Heart right ventricle (tissue), 16 donors: Measurements from ENCODE around the gene PDE1C. TPM values are rescaled to one million over a fixed set of nuclear protein-coding genes. Genes with fewer than 3 reads are reported as not detected.
A peak's percentile ranks its signal among the peaks of the same experiment; 100 is the strongest.

Source experiments
- ATAC-seq, 8 donors: fragments of 200-7000 bp; cut with Tn5 transposase; one replicate each; pipeline ENCODE4 v1.9.1; 2020; ENCODE audit warnings: mild to moderate bottlenecking in 8 of 8, moderate library complexity in 8 of 8, moderate number of reproducible peaks in 1 of 8
- DNase-seq, 2 donors: peaks; one replicate each; pipeline ENCODE4 v3.0.0-alpha.2; 2020
- H3K27ac ChIP-seq, 10 donors: fragments of 200-600 bp; sonication (generic) in 2 of 10; one replicate each; pipeline versions ENCODE4 v1.5.0 to v1.8.0; 2020 to 2022; ENCODE audit warnings: mild to moderate bottlenecking in 3 of 10
- H3K27me3 ChIP-seq, 7 donors: fragments of 200-600 bp; one replicate each; pipeline ENCODE4 v1.8.0; 2021 to 2022; ENCODE audit warnings: mild to moderate bottlenecking in 2 of 7
- H3K36me3 ChIP-seq, 9 donors: fragments of 200-600 bp; sonication (generic) in 1 of 9; one replicate each; pipeline versions ENCODE4 v1.5.0 to v1.8.0; 2020 to 2022; ENCODE audit warnings: mild to moderate bottlenecking in 2 of 9
- H3K4me1 ChIP-seq, 9 donors: fragments of 200-600 bp; sonication (generic) in 1 of 9; one replicate each; pipeline versions ENCODE4 v1.5.0 to v1.8.0; 2020 to 2022; ENCODE audit warnings: mild to moderate bottlenecking in 4 of 9
- H3K4me3 ChIP-seq, 10 donors: fragments of 200-600 bp; sonication (generic) in 2 of 10; one replicate each; pipeline versions ENCODE4 v1.5.0 to v1.8.0; 2020 to 2022; ENCODE audit warnings: mild to moderate bottlenecking in 7 of 10, moderate library complexity in 2 of 10
- H3K9me3 ChIP-seq, 11 donors: fragments of 200-600 bp in 10 of 11; sonication (generic) in 2 of 11; one replicate each; pipeline versions ENCODE4 v1.5.0 to v1.8.0; 2013 to 2022; ENCODE audit warnings: mild to moderate bottlenecking in 2 of 11, control low read depth in 1 of 11, moderate library complexity in 1 of 11
- WGBS, 2 donors: extraction: QIAGEN DNeasy Blood & Tissue Kit; methylation state at CpG; one replicate each; pipeline ENCODE4 v1.1.7; 2013; ENCODE audit warnings: inconsistent platforms in 1 of 2; 5-methylcytosine and 5-hydroxymethylcytosine counted together
- intact Hi-C, 10 donors: fragments of 100-400 bp; cut with DNase I; formaldehyde crosslinking; loops; one replicate each; pipeline versions ENCODE4 v1.11.1 to v1.14.2; 2022
- polyA plus RNA-seq, 2 donors: library from polyadenylated mRNA; stranded (reverse); fragments of 200-250 nt; gene quantifications; one replicate each; pipeline ENCODE4 v1.2.3, GENCODE V29; 2013
- total RNA-seq, 10 donors: library from RNA; stranded (reverse); fragmentation: NEBNext Ultra II Directional in 3 of 10; extraction: Animal tissue kit (Norgen Biotek cat#: 25700) in 3 of 10; gene quantifications; one replicate each; pipeline versions ENCODE4 v1.2.1 to v1.2.4, GENCODE V29; 2021 to 2023
- TF ChIP-seq, protein P1 (sequence below), 9 donors: fragments of 200-600 bp; sonication (generic) in 2 of 9; IDR thresholded peaks; one replicate each; pipeline versions ENCODE4 v1.5.0 to v1.8.0; 2021 to 2022; ENCODE audit warnings: antibody characterized with exemption in 9 of 9, mild to moderate bottlenecking in 5 of 9, moderate library complexity in 1 of 9
- donor health status: Arrhythmogenic right ventricular cardiomyopathy.
- donor health status: ischemic (EF 13 %, LVEDD 7.1; RV severe dilation, severe dysfunction).
- donor health status: healthy with polysubstance abuse.
- donor health status: DM: no; HTN: yes; CAD: no.
- donor health status: DM: no; HTN: no; CAD: no.
- donor health status: ischemic (EF 25% LVEDD 6.9; RV normal size, moderate dysfunction).
- donor health status: ischemic (EF 25% LVEDD 5.7; RV mildly dilated, moderate dysfunction).
- donor health status: healthy.
- donor health status: DM: yes; HTN: yes; CAD: no.
- donor health status: Ischemic cardiomyopathy.
- donor health status: ischemic (EF 35%, LVEDD 5.7; RV mildly dilated, moderate dysfunction).
- donor health status: nonischemic (EF 11% LVEDD 7.7; RV severe dilation, severe dysfunction).
- donor health status: DM: yes; HTN: yes; CAD: no.
- donor health status: PGD.
- donor health status: ischemic (EF 29% LVEDD 5.4; RV normal size, mild dysfunction).
- donor health status: nonischemic (EF 23%, LVEDD 6.1; RV moderate dilation, normal function).

The PDE1C gene
- total and polyA plus RNA-seq, 12 donors = 11.7 to 315 (median 175) TPM

GRCh38 chr7:31815796-31816195 lies 254.4 kb downstream of the PDE1C start:
- DNase-seq (no peak), ATAC-seq (no peak)
- 70 to 80% methylated on average over 9 of the region's 9 CpGs for WGBS, 2 donors
- TF ChIP-seq, protein P1, sequence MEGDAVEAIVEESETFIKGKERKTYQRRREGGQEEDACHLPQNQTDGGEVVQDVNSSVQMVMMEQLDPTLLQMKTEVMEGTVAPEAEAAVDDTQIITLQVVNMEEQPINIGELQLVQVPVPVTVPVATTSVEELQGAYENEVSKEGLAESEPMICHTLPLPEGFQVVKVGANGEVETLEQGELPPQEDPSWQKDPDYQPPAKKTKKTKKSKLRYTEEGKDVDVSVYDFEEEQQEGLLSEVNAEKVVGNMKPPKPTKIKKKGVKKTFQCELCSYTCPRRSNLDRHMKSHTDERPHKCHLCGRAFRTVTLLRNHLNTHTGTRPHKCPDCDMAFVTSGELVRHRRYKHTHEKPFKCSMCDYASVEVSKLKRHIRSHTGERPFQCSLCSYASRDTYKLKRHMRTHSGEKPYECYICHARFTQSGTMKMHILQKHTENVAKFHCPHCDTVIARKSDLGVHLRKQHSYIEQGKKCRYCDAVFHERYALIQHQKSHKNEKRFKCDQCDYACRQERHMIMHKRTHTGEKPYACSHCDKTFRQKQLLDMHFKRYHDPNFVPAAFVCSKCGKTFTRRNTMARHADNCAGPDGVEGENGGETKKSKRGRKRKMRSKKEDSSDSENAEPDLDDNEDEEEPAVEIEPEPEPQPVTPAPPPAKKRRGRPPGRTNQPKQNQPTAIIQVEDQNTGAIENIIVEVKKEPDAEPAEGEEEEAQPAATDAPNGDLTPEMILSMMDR (IDR thresholded peaks at IDR 0.05) = no peak
- no peak overlapping the region for H3K4me3 ChIP-seq
- H3K9me3 ChIP-seq = no peaks in the 10 kb centered on the region
- no peaks in the 10 kb centered on the region for H3K27me3 ChIP-seq
- H3K4me1 ChIP-seq = peaks cover 0 to 23% (median 0%) of the 10 kb centered on the region in 9 donors
- H3K36me3 ChIP-seq = peaks cover 0 to 75% (median 2%) of the 10 kb centered on the region in 9 donors
- no peak overlapping the region for H3K27ac ChIP-seq
- intact Hi-C loops = no loop called here

GRCh38 chr7:31814187-31814586 lies 256.0 kb downstream of the PDE1C start:
- WGBS, 2 donors = 78 to 81% methylated on average over 3 of the region's 3 CpGs
- Histone ChIP-seq H3K36me3 (peaks cover 0 to 85% (median 2%) of the 10 kb centered on the region in 9 donors), H3K27me3 (no peaks in the 10 kb centered on the region), H3K4me3 (no peak overlapping the region), H3K27ac (no peak overlapping the region), H3K9me3 (no peaks in the 10 kb centered on the region), H3K4me1 (peaks cover 0 to 23% (median 0%) of the 10 kb centered on the region in 9 donors)
- intact Hi-C loops = no loop called here
- ATAC-seq (no peak), DNase-seq (no peak)
- TF ChIP-seq, protein P1 (IDR thresholded peaks at IDR 0.05) = peak in 7 of 9 donors; percentile 23 to 50 (median 36)

GRCh38 chr7:31811650-31812461 lies 258.4 kb downstream of the PDE1C start:
- Histone ChIP-seq H3K4me1 (peaks cover 0 to 23% (median 0%) of the 10 kb centered on the region in 9 donors), H3K9me3 (no peaks in the 10 kb centered on the region), H3K4me3 (no peak overlapping the region), H3K36me3 (peaks cover 0 to 84% (median 2%) of the 10 kb centered on the region in 9 donors), H3K27ac (peak overlapping the region in 4 of 10 donors; percentile 40 to 79 (median 52)), H3K27me3 (no peaks in the 10 kb centered on the region)
- WGBS, 2 donors = 62 to 71% methylated on average over 3 of the region's 3 CpGs
- ATAC-seq = peak; percentile 46 to 85 (median 58)
- DNase-seq = peak in 1 of 2 donors; percentile 9
- TF ChIP-seq, protein P1 (IDR thresholded peaks at IDR 0.05) = no peak
- intact Hi-C loops = no loop called here

GRCh38 chr7:31805209-31805818 lies 264.9 kb downstream of the PDE1C start:
- Histone ChIP-seq H3K36me3 (peaks cover 0 to 78% (median 0%) of the 10 kb centered on the region in 9 donors), H3K4me1 (peaks cover 0 to 5% (median 0%) of the 10 kb centered on the region in 9 donors), H3K4me3 (no peak overlapping the region), H3K27ac (no peak overlapping the region), H3K9me3 (peaks cover 0 to 10% (median 0%) of the 10 kb centered on the region in 11 donors), H3K27me3 (no peaks in the 10 kb centered on the region)
- ATAC-seq (no peak), DNase-seq (no peak)
- TF ChIP-seq, protein P1 (IDR thresholded peaks at IDR 0.05) = no peak
- 76 to 81% methylated on average over 2 of the region's 2 CpGs for WGBS, 2 donors
- intact Hi-C loops = no loop called here
